HG03135 (cell line): Measurements from ENCODE around the gene TPGS2.
"Not testable (repeated sequence)": the region's sequence is repeated elsewhere in the genome, so short reads cannot be mapped to it uniquely, and the experiment has no call there.

Experiments used
- ATAC-seq: cut with Tn5 transposase; IDR thresholded peaks from one replicate; pipeline ENCODE4 v1.9.1; 2021; ENCODE audit warnings: mild to moderate bottlenecking, moderate library complexity; ENCODE audit not compliant: unreplicated experiment

TPGS2 gene

GRCh38 chr18:36780748-36781147, 48.1 kb downstream of the TPGS2 start:
- ATAC-seq = no peak

GRCh38 chr18:36777566-36777965, 51.2 kb downstream of the TPGS2 start:
- no peak for ATAC-seq

GRCh38 chr18:36776650-36777049, 52.2 kb downstream of the TPGS2 start:
- no peak for ATAC-seq

GRCh38 chr18:36775396-36775795, 53.4 kb downstream of the TPGS2 start:
- ATAC-seq = no peak

GRCh38 chr18:36772241-36772723, 56.5 kb downstream of the TPGS2 start:
- ATAC-seq = no peak

- ATAC-seq = no peak
Observed at GRCh38 chr18:36771245-36771644, 57.6 kb downstream of the TPGS2 start.

GRCh38 chr18:36770315-36770946, 58.4 kb downstream of the TPGS2 start:
- ATAC-seq = no peak

GRCh38 chr18:36769611-36770314, 59.0 kb downstream of the TPGS2 start:
- ATAC-seq = no peak

- ATAC-seq = no peak
Observed at GRCh38 chr18:36769172-36769571, 59.6 kb downstream of the TPGS2 start.

GRCh38 chr18:36766836-36767235, 62.0 kb downstream of the TPGS2 start:
- no peak for ATAC-seq

GRCh38 chr18:36762965-36763364, 65.8 kb downstream of the TPGS2 start:
- not testable (repeated sequence) for ATAC-seq

- no peak for ATAC-seq
Observed at GRCh38 chr18:36762074-36762473, 66.7 kb downstream of the TPGS2 start.

GRCh38 chr18:36761186-36761698, 67.6 kb downstream of the TPGS2 start:
- no peak for ATAC-seq

- ATAC-seq = no peak
Observed at GRCh38 chr18:36760598-36760997, 68.2 kb downstream of the TPGS2 start.

GRCh38 chr18:36759167-36759776, 69.5 kb downstream of the TPGS2 start:
- no peak for ATAC-seq

- no peak for ATAC-seq
Observed at GRCh38 chr18:36758623-36759022, 70.2 kb downstream of the TPGS2 start.

- no peak for ATAC-seq
Observed at GRCh38 chr18:36757991-36758390, 70.8 kb downstream of the TPGS2 start.

- no peak for ATAC-seq
Observed at GRCh38 chr18:36757081-36757480, 71.7 kb downstream of the TPGS2 start.

- ATAC-seq = no peak
Observed at GRCh38 chr18:36756242-36756641, 72.6 kb downstream of the TPGS2 start.

- ATAC-seq = no peak
Observed at GRCh38 chr18:36752929-36753865, 75.6 kb downstream of the TPGS2 start.
